Osteocyte (in vitro differentiated cells): ENCODE data around the gene PADI2. TPM values are rescaled to one million over a fixed set of nuclear protein-coding genes. Genes with fewer than 3 reads are reported as not detected.

Experiments used
- DNase-seq: peaks from one replicate; pipeline ENCODE4 v3.0.0; 2021; ENCODE audit warnings: mixed read lengths; ENCODE audit not compliant: unreplicated experiment; ENCODE audit errors: extremely low spot score
- H3K27ac Mint-ChIP-seq: one replicate; pipeline ENCODE4 v1.8.0; 2021; ENCODE audit warnings: mild to moderate bottlenecking, mixed read lengths; ENCODE audit not compliant: unreplicated experiment
- H3K27me3 Mint-ChIP-seq: one replicate; pipeline ENCODE4 v1.8.0; 2021; ENCODE audit warnings: mixed read lengths; ENCODE audit not compliant: unreplicated experiment
- H3K36me3 Mint-ChIP-seq: one replicate; pipeline ENCODE4 v1.8.0; 2021; ENCODE audit warnings: mixed read lengths; ENCODE audit not compliant: unreplicated experiment
- H3K4me1 Mint-ChIP-seq: one replicate; pipeline ENCODE4 v1.8.0; 2021; ENCODE audit warnings: mixed read lengths; ENCODE audit not compliant: unreplicated experiment
- H3K4me3 Mint-ChIP-seq: one replicate; pipeline ENCODE4 v1.8.0; 2021; ENCODE audit warnings: mild to moderate bottlenecking, moderate library complexity, mixed read lengths; ENCODE audit not compliant: unreplicated experiment
- H3K9me3 Mint-ChIP-seq: one replicate; pipeline ENCODE4 v1.8.0; 2021; ENCODE audit warnings: mixed read lengths; ENCODE audit not compliant: unreplicated experiment
- total RNA-seq: library from RNA; stranded (reverse); gene quantifications from 2 replicates; pipeline ENCODE4 v1.2.1, GENCODE V29; 2021
- TF ChIP-seq, protein P1 (sequence below): fragments of 200-600 bp; sonication (generic); IDR thresholded peaks from 2 replicates; pipeline ENCODE4 v1.5.0; 2021; ENCODE audit warnings: antibody characterized with exemption, mild to moderate bottlenecking, moderate library complexity

Gene PADI2
- total RNA-seq, 1 donor from 2014 or later: 111 TPM

DNA sequence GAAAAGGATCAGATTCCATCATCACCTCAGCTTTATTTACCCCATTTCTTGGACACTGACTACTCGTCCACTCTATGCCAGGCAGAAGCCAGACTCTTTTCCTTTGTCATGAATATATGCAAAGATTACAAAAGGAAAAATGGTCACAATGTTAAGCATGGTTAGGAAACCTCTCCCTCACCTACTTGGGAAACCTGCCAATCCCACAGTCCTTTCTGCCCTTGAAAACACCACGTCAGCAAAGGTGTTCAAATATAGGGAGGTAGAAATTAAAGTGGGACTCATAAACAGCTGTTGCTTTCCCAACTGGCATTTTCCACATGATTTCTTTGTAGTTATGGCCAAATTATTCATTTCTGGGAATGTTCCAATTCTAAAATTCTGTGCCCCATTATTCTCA, 91.4 kb downstream of the PADI2 start:
- no peaks in the 10 kb centered on the region for H3K27me3 Mint-ChIP-seq
- no peak overlapping the region for H3K4me3 Mint-ChIP-seq

DNA sequence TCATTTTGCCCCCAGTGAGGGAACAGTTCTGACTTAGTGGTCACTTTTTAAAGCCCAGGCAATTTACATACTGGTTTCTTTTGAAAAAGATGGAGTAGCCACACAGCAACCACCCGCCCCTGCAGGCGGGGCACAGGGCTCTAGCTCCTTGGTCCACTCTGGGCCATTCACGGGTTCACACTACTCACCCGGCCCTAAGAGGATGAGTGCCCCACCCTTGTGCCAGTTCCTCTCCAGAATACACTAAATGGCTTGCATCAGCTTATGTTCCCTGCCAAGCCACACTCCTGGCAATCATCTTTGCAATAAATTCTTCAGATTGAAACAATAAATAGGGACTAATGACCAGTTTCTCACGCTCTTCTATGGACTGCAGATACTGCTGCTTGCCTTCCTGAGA, 91.8 kb downstream of the PADI2 start:
- no peak overlapping the region for H3K27ac Mint-ChIP-seq
- H3K4me3 Mint-ChIP-seq: no peak overlapping the region
- peaks cover 46% of the 10 kb centered on the region for H3K36me3 Mint-ChIP-seq
- no peak for DNase-seq
- H3K27me3 Mint-ChIP-seq: no peaks in the 10 kb centered on the region
- no peaks in the 10 kb centered on the region for H3K9me3 Mint-ChIP-seq
- TF ChIP-seq, protein P1, sequence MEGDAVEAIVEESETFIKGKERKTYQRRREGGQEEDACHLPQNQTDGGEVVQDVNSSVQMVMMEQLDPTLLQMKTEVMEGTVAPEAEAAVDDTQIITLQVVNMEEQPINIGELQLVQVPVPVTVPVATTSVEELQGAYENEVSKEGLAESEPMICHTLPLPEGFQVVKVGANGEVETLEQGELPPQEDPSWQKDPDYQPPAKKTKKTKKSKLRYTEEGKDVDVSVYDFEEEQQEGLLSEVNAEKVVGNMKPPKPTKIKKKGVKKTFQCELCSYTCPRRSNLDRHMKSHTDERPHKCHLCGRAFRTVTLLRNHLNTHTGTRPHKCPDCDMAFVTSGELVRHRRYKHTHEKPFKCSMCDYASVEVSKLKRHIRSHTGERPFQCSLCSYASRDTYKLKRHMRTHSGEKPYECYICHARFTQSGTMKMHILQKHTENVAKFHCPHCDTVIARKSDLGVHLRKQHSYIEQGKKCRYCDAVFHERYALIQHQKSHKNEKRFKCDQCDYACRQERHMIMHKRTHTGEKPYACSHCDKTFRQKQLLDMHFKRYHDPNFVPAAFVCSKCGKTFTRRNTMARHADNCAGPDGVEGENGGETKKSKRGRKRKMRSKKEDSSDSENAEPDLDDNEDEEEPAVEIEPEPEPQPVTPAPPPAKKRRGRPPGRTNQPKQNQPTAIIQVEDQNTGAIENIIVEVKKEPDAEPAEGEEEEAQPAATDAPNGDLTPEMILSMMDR: no peak
- no peaks in the 10 kb centered on the region for H3K4me1 Mint-ChIP-seq

More for the DNA sequence above, 91.4 kb downstream of the PADI2 start:
- no peaks in the 10 kb centered on the region for H3K4me1 Mint-ChIP-seq
- DNase-seq: no peak
- no peaks in the 10 kb centered on the region for H3K9me3 Mint-ChIP-seq
- H3K36me3 Mint-ChIP-seq: peaks cover 47% of the 10 kb centered on the region
- no peak overlapping the region for H3K27ac Mint-ChIP-seq
- TF ChIP-seq, protein P1: no peak

DNA sequence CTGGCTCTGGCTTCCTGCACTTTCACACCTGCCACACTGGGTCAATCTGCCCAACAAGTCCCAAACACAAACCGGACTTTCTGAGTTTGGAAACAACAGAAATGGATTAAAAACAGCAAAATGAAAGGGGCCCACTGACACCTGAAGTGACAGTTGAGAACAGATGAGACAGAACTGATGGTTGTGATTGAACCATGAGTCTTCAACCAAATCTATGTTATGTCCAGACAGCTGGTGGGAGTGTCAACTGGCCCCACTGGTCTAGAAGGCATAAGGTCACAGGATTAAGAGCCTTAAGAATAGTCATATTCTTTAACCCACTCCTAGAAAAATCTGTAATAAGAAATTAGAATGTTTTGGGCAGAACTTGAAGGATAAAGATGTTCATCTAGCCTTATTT, 94.5 kb downstream of the PADI2 start:
- H3K36me3 Mint-ChIP-seq: peaks cover 59% of the 10 kb centered on the region
- no peak overlapping the region for H3K27ac Mint-ChIP-seq
- TF ChIP-seq, protein P1: no peak
- no peaks in the 10 kb centered on the region for H3K27me3 Mint-ChIP-seq
- H3K4me1 Mint-ChIP-seq: no peaks in the 10 kb centered on the region
- no peak for DNase-seq
- no peak overlapping the region for H3K4me3 Mint-ChIP-seq
- H3K9me3 Mint-ChIP-seq: no peaks in the 10 kb centered on the region

DNA sequence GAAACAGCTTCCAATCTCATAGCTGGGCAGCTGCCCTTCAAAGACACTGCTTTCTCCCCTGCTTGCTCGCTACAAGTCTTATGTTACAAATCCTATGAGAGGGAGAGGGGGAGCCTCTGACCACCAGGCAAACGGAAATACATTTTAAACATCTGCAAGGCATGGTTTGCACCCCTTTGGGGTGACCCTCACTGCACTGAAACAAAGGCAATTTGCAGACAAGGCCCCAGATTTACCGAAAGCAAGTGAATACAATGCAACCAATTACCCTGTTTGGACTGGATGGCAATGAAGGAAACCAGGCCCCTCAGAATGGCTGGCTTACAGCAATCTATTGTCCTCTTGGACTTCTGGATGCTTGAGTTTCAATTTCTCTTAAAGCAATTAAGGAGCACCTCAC, 95.7 kb downstream of the PADI2 start:
- DNase-seq: no peak
- Mint-ChIP-seq H3K4me3 (no peak overlapping the region), H3K27ac (no peak overlapping the region), H3K27me3 (no peaks in the 10 kb centered on the region), H3K36me3 (peaks cover 67% of the 10 kb centered on the region), H3K9me3 (no peaks in the 10 kb centered on the region), H3K4me1 (no peaks in the 10 kb centered on the region)
- TF ChIP-seq, protein P1: no peak

DNA sequence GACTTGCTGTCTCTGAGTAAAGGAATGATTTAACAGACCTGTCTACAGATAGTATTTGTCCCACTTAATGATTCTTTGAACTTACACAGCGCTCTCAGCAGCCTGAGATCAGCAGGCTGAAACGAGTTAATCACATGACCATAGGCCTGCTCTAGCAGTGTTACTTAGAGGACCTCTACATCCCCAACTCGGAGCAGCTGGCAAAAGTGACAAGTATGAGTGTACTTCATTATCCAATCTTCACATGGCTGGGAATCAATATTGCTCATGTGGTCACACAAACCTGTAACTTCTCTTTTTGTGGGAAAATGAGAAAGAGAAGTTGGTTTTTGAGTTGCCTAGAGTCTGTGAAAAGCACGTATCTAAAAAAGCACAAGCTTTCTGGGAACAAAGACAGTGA, 96.1 kb downstream of the PADI2 start:
- Mint-ChIP-seq H3K4me1 (no peaks in the 10 kb centered on the region), H3K36me3 (peaks cover 66% of the 10 kb centered on the region), H3K27me3 (no peaks in the 10 kb centered on the region), H3K27ac (no peak overlapping the region), H3K4me3 (no peak overlapping the region), H3K9me3 (no peaks in the 10 kb centered on the region)
- TF ChIP-seq, protein P1: no peak
- DNase-seq: no peak
